ENCODE results near the gene OR2AJ1. TPM values are rescaled to one million over a fixed set of nuclear protein-coding genes. Genes with fewer than 3 reads are reported as not detected.

The OR2AJ1 gene, protein sequence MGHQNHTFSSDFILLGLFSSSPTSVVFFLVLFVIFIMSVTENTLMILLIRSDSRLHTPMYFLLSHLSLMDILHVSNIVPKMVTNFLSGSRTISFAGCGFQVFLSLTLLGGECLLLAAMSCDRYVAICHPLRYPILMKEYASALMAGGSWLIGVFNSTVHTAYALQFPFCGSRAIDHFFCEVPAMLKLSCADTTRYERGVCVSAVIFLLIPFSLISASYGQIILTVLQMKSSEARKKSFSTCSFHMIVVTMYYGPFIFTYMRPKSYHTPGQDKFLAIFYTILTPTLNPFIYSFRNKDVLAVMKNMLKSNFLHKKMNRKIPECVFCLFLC
- total RNA-seq, result not detected

DNA sequence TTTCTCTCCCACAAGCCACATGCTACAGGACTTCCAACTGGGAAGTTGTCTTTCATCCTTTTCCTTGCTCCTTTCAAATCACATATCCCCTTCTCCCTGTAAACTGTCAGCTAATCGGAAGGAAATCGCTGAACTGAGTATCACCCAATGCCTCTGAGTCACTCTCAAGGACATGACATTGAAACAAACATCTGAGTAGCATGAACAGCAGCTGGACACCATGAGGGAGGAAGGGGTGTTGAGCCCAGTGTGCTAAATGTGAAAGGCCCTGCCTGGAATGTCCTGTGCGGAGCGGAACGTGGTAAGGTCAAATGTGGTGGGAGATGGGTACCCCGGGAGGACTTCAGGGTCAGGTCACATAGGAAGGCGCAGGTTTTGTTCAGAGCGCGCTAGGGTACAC is at the start of gene OR2AJ1:
TSS of gene OR2AJ1 (plus strand) at position 22 of the 400 bp plus-strand sequence. CDS start 8,880 bp downstream, outside the sequence.

DNA sequence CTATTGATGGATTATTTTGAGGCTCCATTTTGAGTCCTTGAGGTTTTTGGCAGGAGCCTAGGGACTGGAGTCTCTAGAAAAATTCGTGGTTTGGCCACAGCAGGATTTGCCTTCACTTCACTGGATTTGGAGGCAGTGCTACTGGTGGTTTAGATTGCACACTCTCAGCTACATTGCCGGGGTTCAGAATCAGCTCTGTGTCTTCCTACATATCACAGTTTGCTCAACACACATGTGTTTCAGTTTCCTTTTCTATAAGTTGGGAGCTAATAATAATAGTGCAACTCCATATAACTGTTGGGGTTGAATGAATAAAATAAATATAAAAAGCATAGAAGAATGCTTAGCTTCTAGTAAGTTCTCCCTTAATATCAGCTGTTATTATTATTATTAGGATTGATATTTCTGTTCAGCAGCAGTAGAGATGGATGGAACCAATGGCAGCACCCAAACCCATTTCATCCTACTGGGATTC is 29.5 kb upstream of the OR2AJ1 start, which contains the start of gene OR2W3:
TSS of gene OR2W3 (plus strand) at position 425 of the 475 bp plus-strand sequence. CDS start at position 425, 0 bp downstream.

DNA sequence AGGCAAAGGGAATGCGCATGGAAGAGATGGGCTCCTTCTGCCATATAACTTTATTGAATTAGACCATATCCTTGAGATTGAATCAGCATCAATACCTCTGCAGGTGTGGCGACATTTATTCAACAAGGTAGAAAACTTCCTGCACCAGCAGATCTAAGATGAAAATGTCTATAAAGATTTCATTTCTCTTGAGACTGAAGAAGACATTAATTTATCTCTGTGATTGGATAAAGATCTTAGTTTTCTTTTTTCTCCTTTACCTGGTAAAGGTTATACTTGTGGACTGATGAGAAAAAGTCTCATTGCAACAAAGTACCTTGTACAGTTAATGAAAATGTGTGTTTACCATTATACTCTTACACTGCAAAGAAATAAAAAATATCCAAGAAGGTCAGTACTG is 4.7 kb upstream of the OR2AJ1 start, which contains the start of gene OR2T8:
TSS of gene OR2T8 (plus strand) at position 301 of the 400 bp plus-strand sequence. CDS start 766 bp downstream, outside the sequence.

DNA sequence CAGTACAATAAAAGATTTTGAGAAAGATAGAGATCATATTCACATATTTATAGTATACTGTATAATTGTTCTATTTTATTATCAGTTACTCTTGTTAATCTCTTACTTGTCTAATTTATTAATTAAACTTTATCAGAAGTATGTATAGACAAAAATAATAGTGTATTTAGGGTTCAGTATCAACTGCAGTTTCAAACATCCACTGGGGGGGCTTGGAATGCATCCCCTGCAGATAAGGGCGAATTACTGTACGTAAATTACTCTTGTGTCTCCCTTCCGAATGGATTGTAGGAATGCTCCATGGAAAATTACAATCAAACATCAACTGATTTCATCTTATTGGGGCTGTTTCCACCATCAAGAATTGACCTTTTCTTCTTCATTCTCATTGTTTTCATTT is 23.9 kb downstream of the OR2AJ1 start, which contains the start of gene OR2L8:
TSS of gene OR2L8 (plus strand) at position 301 of the 400 bp plus-strand sequence. CDS start at position 301, 0 bp downstream.

DNA sequence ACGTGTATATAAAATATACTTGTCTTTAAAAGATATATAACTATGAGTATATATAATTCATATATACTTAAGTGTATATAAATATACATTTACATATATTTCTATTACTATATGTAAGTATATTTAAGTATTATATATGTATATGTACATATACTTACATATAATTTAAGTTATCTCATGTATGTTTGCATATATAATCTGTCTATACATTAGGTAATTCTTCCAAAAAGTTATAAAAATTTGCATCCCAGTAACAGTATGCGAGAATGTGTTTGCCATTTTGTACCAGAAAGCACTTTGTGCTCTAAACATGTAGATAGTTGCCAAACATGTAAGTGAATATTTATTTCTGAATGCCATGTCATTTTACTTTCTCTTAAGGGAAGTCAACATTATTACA is 40.2 kb downstream of the OR2AJ1 start, which contains the start of gene OR2AK2:
TSS of gene OR2AK2 (plus strand) at position 301 of the 400 bp plus-strand sequence. CDS start 144 bp downstream, outside the sequence.

Other genes with a start within 250 kb of the OR2AJ1 start
- not detected for gene OR13G1, start 245.2 kb upstream of the OR2AJ1 start, total RNA-seq
- gene OR6F1, start 208.2 kb upstream of the OR2AJ1 start, total RNA-seq, result not detected
- gene OR14K1, start 186.3 kb upstream of the OR2AJ1 start, total RNA-seq, result not detected
- gene OR14A2, start 176.7 kb upstream of the OR2AJ1 start, total RNA-seq, result not detected
- gene OR1C1, start 164.3 kb upstream of the OR2AJ1 start, total RNA-seq, result not detected
- gene OR14A16, start 100.8 kb upstream of the OR2AJ1 start, total RNA-seq, result not detected
- gene OR11L1, start 83.0 kb upstream of the OR2AJ1 start, total RNA-seq, result not detected
- 1 to 10 TPM in 1 of 2 donors, under 1 TPM in 1; 0.33 to 1.4 TPM for gene TRIM58, start 67.7 kb upstream of the OR2AJ1 start, total RNA-seq
- under 1 TPM; 0.34 to 0.67 TPM for gene OR2W3, start 29.3 kb upstream of the OR2AJ1 start, total RNA-seq
- not detected for gene OR2T8, start 4.6 kb upstream of the OR2AJ1 start, total RNA-seq
- gene OR2L8, start 24.0 kb downstream of the OR2AJ1 start, total RNA-seq, result under 1 TPM in 1 of 2 donors, not detected in 1; 0.69 TPM
- gene OR2AK2, start 40.3 kb downstream of the OR2AJ1 start, total RNA-seq, result under 1 TPM in 1 of 2 donors, not detected in 1; 0.34 TPM
- not detected for gene OR2L5, start 88.8 kb downstream of the OR2AJ1 start, total RNA-seq
- gene OR2L2, start 105.2 kb downstream of the OR2AJ1 start, total RNA-seq, result under 1 TPM in 1 of 2 donors, not detected in 1; under 0.01 TPM
- not detected for gene OR2L3, start 121.9 kb downstream of the OR2AJ1 start, total RNA-seq
- not detected for gene OR2L13, start 170.3 kb downstream of the OR2AJ1 start, total RNA-seq
- gene OR2M5, start 220.3 kb downstream of the OR2AJ1 start, total RNA-seq, result not detected
- gene OR2M2, start 249.9 kb downstream of the OR2AJ1 start, total RNA-seq, result not detected

Measured in melanocyte of skin (primary cell).